GM21786 (cell line): Measurements from ENCODE around the gene PARK7.
"Not testable (repeated sequence)": the region's sequence is repeated elsewhere in the genome, so short reads cannot be mapped to it uniquely, and the experiment has no call there.

ENCODE experiments used
- ATAC-seq: cut with Tn5 transposase; IDR thresholded peaks from one replicate; pipeline ENCODE4 v1.9.1; 2021; ENCODE audit not compliant: unreplicated experiment

Gene PARK7

DNA sequence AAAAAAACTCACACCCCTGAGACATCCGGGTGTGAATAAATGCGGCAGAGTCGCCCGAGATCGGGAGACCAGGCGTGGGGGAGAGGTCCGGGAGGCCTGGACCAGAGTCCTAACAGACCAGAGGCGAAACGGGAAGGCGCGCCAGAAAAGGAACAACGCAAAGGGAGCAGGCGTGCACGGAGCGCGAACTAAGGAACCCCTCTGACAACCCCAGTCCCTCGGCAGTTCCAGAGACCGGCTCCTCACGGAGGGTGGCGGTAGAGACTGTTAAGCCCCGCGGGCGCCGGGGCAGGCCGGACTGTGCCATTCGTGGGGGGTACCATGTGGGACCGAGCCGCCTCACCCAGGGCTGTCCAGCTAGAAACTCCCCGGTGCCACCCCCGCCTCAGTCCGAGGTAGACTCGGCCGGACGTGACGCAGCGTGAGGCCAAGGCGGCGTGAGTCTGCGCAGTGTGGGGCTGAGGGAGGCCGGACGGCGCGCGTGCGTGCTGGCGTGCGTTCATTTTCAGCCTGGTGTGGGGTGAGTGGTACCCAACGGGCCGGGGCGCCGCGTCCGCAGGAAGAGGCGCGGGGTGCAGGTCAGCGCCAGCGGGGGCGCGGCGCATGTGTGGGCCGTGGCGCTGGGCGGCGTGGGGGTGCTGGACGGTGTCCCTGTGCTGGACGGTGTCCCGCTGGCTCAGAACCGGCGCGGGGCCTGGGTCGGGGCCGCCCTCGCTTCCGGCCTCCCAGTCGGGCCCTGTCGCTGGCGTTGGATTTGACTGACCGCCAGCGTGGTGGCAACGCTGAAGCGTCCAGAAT lies at the start of gene PARK7:
PARK7 (plus strand) TSS at position 496 of the 798 bp plus-strand sequence. CDS start 1,075 bp downstream, outside the sequence.
- ATAC-seq, result peak; percentile 95

DNA sequence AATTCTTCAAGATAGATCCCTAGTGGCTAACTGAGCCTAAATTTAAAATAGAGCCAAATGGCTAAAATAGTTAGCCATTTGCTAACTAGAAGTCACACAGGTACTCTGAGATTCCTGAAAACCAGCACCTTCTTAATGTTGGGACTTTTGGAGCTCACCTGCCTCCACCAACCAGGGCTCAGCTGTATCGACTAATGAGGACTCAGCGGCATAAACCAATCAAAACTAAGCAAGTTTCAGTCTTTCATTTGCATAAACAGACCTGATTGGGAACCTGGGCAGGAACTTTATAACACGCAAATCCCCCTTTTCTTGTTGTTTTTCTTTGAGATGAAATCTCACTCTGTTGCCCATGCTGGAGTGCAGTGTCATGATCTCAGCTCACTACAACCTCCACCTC lies 49.4 kb upstream of the PARK7 start:
- ATAC-seq, result no peak

- ATAC-seq, result no peak
These were observed 48.6 kb upstream of the PARK7 start for GRCh38 chr1:7912743-7913557.

DNA sequence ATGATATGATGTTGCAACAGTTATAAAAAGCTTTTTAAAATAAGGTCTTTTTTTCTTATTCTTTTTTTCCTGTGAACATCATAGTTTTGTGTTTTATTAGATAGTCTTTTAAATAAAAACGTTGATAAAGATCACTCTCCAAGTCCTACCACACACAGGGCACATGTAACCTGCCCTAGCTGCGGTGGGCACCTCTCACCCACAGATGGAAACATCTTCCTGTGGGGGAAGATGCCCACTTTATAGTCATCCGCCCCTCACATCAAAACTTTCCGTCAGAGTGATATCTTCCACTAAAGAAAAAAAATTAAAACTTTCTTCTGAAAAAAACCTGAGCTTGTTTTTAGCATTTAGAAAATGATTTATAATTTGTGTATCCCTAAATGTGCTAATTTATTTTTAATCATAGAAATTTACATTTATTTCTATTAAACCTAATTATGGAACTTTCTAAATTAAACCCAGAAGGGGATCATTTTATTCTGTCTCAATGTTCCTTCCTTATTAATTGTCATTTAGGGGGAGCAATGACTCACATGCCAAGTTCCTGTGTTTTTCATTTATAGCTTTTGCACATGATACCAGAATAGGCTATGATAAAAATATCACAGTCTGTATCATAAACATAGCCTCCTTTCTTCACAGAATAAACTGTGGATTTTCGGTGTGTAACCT lies 45.5 kb upstream of the PARK7 start:
- no peak for ATAC-seq

DNA sequence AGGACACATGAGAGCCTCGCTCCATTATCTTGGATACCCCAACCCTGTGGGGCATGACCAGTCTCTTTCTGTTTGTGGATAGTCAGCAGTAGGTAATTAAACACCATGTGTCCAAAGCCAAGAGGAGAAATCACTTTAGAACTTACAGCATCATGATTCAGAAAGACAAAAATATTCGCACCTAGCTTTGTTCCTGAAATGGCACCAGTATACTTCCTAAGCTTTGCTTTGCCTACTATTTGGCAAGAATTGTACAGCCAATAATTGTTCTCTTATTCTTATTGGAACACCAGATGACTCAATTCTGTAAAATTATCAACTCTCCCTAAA lies 45.0 kb upstream of the PARK7 start:
- no peak for ATAC-seq

DNA sequence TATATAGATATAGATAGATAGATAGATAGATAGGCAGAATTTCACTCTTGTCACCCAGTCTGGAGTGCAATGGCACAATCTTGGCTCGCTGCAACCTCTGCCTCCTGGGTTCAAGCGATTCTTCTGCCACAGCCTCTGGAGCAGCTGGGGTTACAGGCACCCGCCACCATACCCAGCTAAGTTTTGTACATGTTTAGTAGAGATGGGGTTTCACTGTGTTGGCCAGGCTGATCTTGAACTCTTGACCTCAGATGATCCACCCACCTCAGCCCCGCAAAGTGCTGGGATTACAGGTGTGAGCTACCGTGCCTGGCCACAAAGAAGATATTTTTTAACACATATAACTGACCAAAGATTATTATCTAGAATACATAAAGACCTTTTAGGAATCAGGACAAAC lies 43.5 kb upstream of the PARK7 start:
- not testable (repeated sequence) for ATAC-seq

GRCh38 chr1:7919880-7920279 lies 41.6 kb upstream of the PARK7 start:
- ATAC-seq, result no peak

DNA sequence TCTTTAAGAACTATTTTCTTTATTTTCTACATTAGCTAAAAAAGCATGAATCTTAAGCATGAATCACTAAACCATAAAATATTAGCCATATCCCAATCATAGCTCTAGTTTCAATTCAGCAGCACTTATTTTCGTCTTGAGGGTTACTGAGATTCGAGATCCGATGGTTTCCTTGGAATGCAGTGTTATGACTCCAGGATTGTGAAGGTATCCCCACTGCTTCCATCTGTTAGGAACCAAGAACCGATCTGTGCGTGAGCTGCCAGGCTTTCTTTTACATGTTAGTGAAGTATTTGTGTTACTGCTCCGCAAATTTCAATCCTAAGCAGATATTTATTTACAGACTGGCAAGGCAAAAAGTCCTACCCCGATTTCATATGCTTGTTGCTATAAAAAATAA lies 39.7 kb upstream of the PARK7 start:
- no peak for ATAC-seq

DNA sequence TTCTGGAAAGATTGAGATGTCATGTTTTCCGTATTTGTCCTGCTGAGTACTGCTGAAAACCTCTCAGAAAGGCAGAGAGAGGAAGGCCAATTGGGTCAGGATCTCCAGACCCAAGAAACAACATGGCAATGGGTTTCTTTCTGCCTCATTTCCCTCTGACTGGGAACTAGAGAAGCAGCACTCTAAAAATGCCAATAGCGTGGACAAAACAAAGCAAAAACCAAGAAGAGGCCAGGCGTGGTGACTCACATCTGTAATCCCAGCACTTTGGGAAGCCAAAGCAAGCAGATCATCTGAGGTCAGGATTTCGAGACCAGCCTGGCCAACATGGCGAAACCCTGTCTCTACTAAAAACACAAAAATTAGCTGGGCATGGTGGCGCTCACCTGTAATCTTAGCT lies 39.2 kb upstream of the PARK7 start:
- ATAC-seq, result no peak

- ATAC-seq, result not testable (repeated sequence)
These were observed 34.5 kb upstream of the PARK7 start for GRCh38 chr1:7927061-7927460.

DNA sequence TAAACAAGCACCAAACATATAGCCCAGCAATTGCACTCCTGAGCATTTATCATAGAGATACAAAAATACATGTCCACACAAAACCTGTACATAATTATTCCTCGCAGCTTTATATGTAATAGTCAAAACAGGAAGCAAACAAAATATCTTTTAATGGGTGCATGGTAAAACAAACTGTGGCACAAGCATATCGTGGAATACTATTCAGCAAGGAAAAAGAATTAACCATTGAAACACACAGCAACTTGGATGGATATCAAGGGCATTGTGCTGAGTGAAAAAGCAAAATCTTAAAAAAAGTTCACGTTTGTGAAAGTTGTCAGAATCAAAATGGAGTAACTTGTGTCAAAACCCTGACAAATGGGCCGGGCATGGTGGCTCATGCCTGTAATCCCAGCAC lies 33.3 kb upstream of the PARK7 start:
- no peak for ATAC-seq

DNA sequence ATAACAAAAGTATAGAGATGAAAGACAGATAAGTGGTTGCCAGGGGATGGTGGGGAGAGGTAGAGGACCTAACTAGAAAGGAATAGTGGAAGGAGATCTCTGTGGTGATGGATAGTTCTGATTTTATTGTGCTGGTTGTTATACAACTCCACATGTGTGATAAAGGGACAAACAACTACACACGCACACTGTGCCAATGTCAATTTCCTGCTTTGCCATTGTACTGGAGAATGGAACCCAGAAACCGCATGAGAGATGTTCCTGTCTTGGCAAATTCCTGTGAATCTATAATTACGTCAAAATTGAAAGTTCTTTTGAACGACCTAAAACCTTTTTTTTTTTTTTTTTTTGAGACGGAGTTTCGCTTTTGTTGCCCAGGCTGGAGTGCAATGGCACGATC lies 31.9 kb upstream of the PARK7 start:
- ATAC-seq, result no peak

DNA sequence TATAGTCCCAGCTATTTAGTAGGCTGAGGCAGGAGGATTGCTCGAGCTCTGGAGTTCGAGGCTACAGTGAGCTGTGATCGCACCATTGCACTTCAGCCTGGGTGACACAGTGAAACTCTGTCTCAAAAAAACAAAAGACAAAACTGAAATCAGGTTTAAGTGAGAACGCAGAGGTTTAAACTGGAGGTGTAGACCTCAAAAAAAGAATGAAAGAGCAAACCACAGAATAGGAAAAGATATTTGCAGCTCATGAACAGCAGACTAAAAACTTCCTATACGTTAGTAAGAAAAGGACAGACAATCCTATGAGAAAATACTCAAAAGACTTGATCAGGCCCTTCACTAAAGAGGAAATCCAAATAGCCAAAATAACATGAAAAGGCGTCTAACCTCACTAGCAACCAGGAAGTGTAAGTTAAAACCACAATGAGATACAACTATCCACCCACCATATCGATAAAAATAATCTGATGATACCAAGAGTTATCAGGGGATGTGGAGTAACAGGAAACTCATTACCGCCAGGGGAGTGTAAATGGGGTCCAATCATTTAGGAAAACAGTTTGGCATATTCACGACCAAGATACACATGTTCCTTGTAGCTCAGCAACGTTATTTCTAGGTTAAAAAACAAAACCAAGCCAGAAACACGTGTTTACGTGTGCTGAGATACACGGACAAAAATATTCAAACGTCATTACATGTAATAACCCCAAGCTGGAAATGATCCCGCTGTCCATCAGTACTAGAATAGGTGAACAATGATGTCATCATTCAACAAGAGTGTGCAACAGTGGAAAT lies 30.7 kb upstream of the PARK7 start:
- ATAC-seq, result no peak

DNA sequence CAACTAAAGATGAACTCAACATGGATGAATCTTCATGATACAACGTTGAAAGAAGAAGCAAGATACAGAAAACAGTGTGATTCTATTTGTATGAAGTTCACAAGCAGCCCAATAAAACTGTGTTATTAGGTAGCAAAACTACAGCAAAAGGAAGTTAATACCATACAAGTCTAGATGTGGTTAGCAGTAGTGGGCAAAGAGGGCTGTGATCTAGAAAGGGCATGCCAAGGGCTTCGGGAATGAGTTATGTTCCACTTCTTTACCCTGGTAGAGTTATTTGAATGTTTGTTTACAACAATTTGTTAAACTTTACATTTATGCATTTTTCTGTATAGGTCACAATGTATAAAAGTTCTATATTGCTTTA lies 30.1 kb upstream of the PARK7 start:
- ATAC-seq, result no peak

- ATAC-seq, result no peak
These were observed 28.9 kb upstream of the PARK7 start for GRCh38 chr1:7932524-7933138.

DNA sequence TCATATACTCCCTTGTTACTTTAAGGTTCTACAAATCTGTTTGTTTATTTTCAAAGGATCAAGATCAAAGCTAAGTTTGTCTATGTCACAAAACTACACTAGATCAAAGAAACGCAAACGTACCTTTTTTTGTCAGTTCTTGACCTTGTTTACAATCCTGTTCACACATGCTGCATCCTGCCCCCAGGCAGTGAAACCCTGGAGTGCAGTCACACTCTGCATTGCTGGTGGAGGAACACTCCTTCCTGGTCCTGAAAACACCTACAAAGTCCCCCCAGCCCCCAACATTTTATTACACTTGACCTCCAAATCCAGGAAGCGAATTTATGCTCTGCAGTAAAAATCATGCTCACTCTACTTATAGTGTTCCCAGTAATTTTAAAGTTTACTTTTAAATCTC lies 23.4 kb upstream of the PARK7 start:
- no peak for ATAC-seq

DNA sequence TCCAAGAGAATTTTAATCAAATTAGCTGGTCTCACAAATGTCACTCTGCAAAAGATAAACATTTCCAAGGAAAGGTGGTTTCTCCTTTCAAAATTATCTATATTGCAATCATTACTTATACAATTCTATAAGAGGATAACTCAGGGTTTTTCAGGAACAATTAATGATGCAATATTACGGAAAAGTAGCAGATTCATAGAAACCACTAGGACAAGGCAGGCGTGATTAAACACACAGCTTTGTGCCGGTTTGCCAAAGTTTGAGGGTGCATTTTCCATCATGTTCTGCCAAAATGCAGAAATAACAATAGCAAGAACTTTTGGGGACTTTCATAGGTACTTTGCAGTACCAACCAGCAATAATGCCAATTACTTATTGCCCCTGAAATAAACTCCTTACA lies 21.5 kb upstream of the PARK7 start:
- no peak for ATAC-seq

DNA sequence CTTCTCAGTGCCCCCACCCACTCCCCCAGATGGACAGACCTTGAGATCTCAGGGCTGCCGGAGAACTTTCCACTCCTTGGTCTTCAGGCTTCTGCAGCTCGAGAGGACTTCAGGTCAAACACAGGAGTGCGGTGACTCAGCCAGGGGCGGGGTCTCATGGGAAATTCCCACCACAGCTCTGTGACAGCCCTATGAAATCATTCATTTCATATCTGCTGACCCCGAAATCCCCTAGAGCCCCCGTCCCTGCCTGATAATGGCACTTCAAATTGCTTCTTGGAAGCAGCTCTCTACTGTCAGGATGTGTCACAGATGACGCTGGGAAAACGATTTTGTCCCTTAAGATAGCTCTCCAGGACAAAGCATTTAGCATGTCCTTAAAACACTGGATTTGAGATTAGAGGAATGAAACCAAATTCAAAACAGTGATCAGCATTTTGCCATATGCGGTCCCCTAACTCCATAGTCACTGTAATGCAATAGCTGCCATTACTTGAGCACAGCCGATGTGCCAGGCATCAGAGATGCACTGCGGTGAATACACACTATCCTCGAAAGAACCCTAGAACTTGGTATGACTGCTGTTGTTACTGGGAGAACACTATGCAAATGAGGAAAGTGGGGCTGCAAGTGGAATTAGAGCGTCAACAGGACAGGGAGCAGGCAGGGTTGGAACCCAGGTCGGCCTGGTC lies 20.6 kb upstream of the PARK7 start, which contains the start of gene TNFRSF9:
TNFRSF9 (minus strand) TSS at position 95 of the 692 bp plus-strand sequence. CDS start 845 bp downstream, outside the sequence.
- no peak for ATAC-seq

- ATAC-seq, result no peak
These were observed 20.1 kb upstream of the PARK7 start for GRCh38 chr1:7941437-7941793.
